Middle frontal gyrus (tissue), 1 donor: ENCODE data around the gene SRGAP2C.
"Not testable (repeated sequence)": the region's sequence is repeated elsewhere in the genome, so short reads cannot be mapped to it uniquely, and the experiment has no call there.

Source experiments
- DNase-seq: peaks from one replicate; pipeline ENCODE4 v3.0.0-alpha.2; 2015; ENCODE audit warnings: low spot score; ENCODE audit errors: extremely low spot score

SRGAP2C gene

GRCh38 chr1:121324726-121325125 lies 140.0 kb downstream of the SRGAP2C start:
- DNase-seq = not testable (repeated sequence)

- not testable (repeated sequence) for DNase-seq
Observed at GRCh38 chr1:121332141-121332540, 147.4 kb downstream of the SRGAP2C start.

- not testable (repeated sequence) for DNase-seq
Observed at GRCh38 chr1:121332599-121333562, 148.1 kb downstream of the SRGAP2C start.

GRCh38 chr1:121337958-121338357 lies 153.2 kb downstream of the SRGAP2C start:
- DNase-seq = not testable (repeated sequence)

- not testable (repeated sequence) for DNase-seq
Observed at GRCh38 chr1:121339611-121340010, 154.8 kb downstream of the SRGAP2C start.

GRCh38 chr1:121343311-121343906 lies 158.6 kb downstream of the SRGAP2C start:
- not testable (repeated sequence) for DNase-seq

GRCh38 chr1:121344355-121344754 lies 159.6 kb downstream of the SRGAP2C start:
- DNase-seq = not testable (repeated sequence)

GRCh38 chr1:121346654-121347053 lies 161.9 kb downstream of the SRGAP2C start:
- DNase-seq = not testable (repeated sequence)

- DNase-seq = not testable (repeated sequence)
Observed at GRCh38 chr1:121347476-121347875, 162.7 kb downstream of the SRGAP2C start.

GRCh38 chr1:121348115-121348514 lies 163.3 kb downstream of the SRGAP2C start:
- DNase-seq = not testable (repeated sequence)

- DNase-seq = not testable (repeated sequence)
Observed at GRCh38 chr1:121349332-121349967, 164.7 kb downstream of the SRGAP2C start.

- DNase-seq = not testable (repeated sequence)
Observed at GRCh38 chr1:121355711-121356420, 171.1 kb downstream of the SRGAP2C start.

- not testable (repeated sequence) for DNase-seq
Observed at GRCh38 chr1:121356819-121357218, 172.0 kb downstream of the SRGAP2C start.

GRCh38 chr1:121360531-121360930 lies 175.8 kb downstream of the SRGAP2C start:
- not testable (repeated sequence) for DNase-seq

- DNase-seq = not testable (repeated sequence)
Observed at GRCh38 chr1:121361451-121362233, 176.9 kb downstream of the SRGAP2C start.

- DNase-seq = not testable (repeated sequence)
Observed at GRCh38 chr1:121362234-121362883, 177.6 kb downstream of the SRGAP2C start.

GRCh38 chr1:121365316-121365715 lies 180.5 kb downstream of the SRGAP2C start:
- not testable (repeated sequence) for DNase-seq

GRCh38 chr1:121365723-121366122 lies 180.9 kb downstream of the SRGAP2C start:
- not testable (repeated sequence) for DNase-seq

GRCh38 chr1:121366171-121366570 lies 181.4 kb downstream of the SRGAP2C start:
- not testable (repeated sequence) for DNase-seq

- not testable (repeated sequence) for DNase-seq
Observed at GRCh38 chr1:121368910-121369309, 184.1 kb downstream of the SRGAP2C start.
